Testis (tissue), 3 donors: ENCODE data around the gene RAB8A. TPM values are rescaled to one million over a fixed set of nuclear protein-coding genes. Genes with fewer than 3 reads are reported as not detected.

Source experiments
- DNase-seq: peaks from one replicate; pipeline ENCODE4 v3.0.0-alpha.2; 2019
- H3K27ac ChIP-seq, 2 donors: fragments of 200-600 bp; sonication (generic); one replicate each; pipeline ENCODE4 v1.5.1; 2019
- H3K27me3 ChIP-seq: fragments of 200-600 bp; sonication (generic); one replicate; pipeline ENCODE4 v1.5.1; 2019
- H3K36me3 ChIP-seq: fragments of 200-600 bp; sonication (generic); one replicate; pipeline ENCODE4 v1.5.1; 2017; ENCODE audit warnings: low read depth; ENCODE audit errors: missing control alignments
- H3K4me1 ChIP-seq: fragments of 200-600 bp; sonication (generic); one replicate; pipeline ENCODE4 v1.5.1; 2019
- H3K4me3 ChIP-seq, 2 donors: fragments of 200-600 bp; sonication (generic); one replicate each; pipeline ENCODE4 v1.5.1; 2017 to 2019
- H3K9me3 ChIP-seq: fragments of 200-600 bp; sonication (generic); one replicate; pipeline ENCODE4 v1.5.1; 2017
- CTCF ChIP-seq, 3 experiments: fragments of 450-650 bp in 2 of 3; fragments of 200-600 bp in 1 of 3; sonication (generic) in 1 of 3; IDR thresholded peaks; one replicate each; pipeline ENCODE4 v1.5.1; 2016 to 2019; ENCODE audit warnings: antibody characterized with exemption in 3 of 3, mild to moderate bottlenecking in 2 of 3, moderate library complexity in 1 of 3
- POLR2A ChIP-seq: fragments of 450-650 bp; IDR thresholded peaks from one replicate; pipeline ENCODE4 v1.6.1; 2017; ENCODE audit warnings: antibody characterized with exemption, mild to moderate bottlenecking, moderate library complexity
- WGBS, 2 donors: methylation state at CpG; one replicate each; pipeline ENCODE4 v1.1.5; 2018; 5-methylcytosine and 5-hydroxymethylcytosine counted together
- intact Hi-C: fragments of 100-400 bp; cut with DNase I; formaldehyde crosslinking; loops from one replicate; pipeline ENCODE4 v1.15.1; 2023; ENCODE audit warnings: low total_unique reads
- polyA plus RNA-seq: library from polyadenylated mRNA; stranded (reverse); fragments of 350-450 nt; fragmentation: Illumina TruSeq; extraction: RNeasy Lipid Tissue Mini Kit (QIAGEN cat#74804); gene quantifications from one replicate; pipeline ENCODE4 v1.2.3, GENCODE V29; 2014; ENCODE audit warnings: low read depth, low replicate concordance; ENCODE audit not compliant: insufficient read depth
- total RNA-seq, 2 donors: library from RNA; depleted of rRNA; stranded (reverse); fragments of >200 nt; gene quantifications; one replicate each; pipeline ENCODE4 v1.2.3, GENCODE V29; 2016

The RAB8A gene
- total and polyA plus RNA-seq, 3 donors from 2014 or later: 45.9 to 69.0 (median 63.3) TPM

- Histone ChIP-seq H3K27ac (peak overlapping the region; percentile 76 to 87), H3K27me3 (no peaks in the 10 kb centered on the region), H3K4me1 (peaks cover 29% of the 10 kb centered on the region), H3K36me3 (no peaks in the 10 kb centered on the region), H3K9me3 (no peaks in the 10 kb centered on the region), H3K4me3 (peak overlapping the region in 1 of 2 donors; percentile 58)
- TF ChIP-seq CTCF (IDR thresholded peaks at IDR 0.05): peak; percentile 6 to 28 (median 28)
- no peak for TF ChIP-seq POLR2A
- 35 to 48% methylated on average over 6 of the region's 6 CpGs for WGBS, 2 donors
- peak; percentile 74 for DNase-seq
- intact Hi-C loops: loop anchor here (10.0 kb wide), 1 partner anchor 48 kb away; the partner anchor contains the start of gene RAB8A
These were observed 45.0 kb upstream of the RAB8A start for GRCh38 chr19:16066611-16067104.

GRCh38 chr19:16067205-16067938, 44.3 kb upstream of the RAB8A start:
- Histone ChIP-seq H3K9me3 (no peaks in the 10 kb centered on the region), H3K27ac (peak overlapping the region; percentile 76 to 87), H3K27me3 (no peaks in the 10 kb centered on the region), H3K36me3 (no peaks in the 10 kb centered on the region), H3K4me1 (peaks cover 36% of the 10 kb centered on the region), H3K4me3 (peak overlapping the region; percentile 46 to 58)
- 36 to 38% methylated on average over 34 to 40 of the region's 40 CpGs for WGBS, 2 donors
- DNase-seq: peak; percentile 85
- intact Hi-C loops: loop anchor here (10.0 kb wide), 1 partner anchor 47 kb away; the partner anchor contains the start of gene RAB8A
- TF ChIP-seq POLR2A: no peak
- TF ChIP-seq CTCF (IDR thresholded peaks at IDR 0.05): no peak

GRCh38 chr19:16068696-16069259, 42.9 kb upstream of the RAB8A start:
- Histone ChIP-seq H3K4me3 (no peak overlapping the region), H3K9me3 (no peaks in the 10 kb centered on the region), H3K27me3 (no peaks in the 10 kb centered on the region), H3K36me3 (no peaks in the 10 kb centered on the region), H3K4me1 (peaks cover 36% of the 10 kb centered on the region), H3K27ac (peak overlapping the region; percentile 76 to 100)
- intact Hi-C loops: loop anchor here (10.0 kb wide), 1 partner anchor 46 kb away; the partner anchor contains the start of gene RAB8A
- 77 to 84% methylated on average over 10 of the region's 10 CpGs for WGBS, 2 donors
- no peak for DNase-seq
- TF ChIP-seq POLR2A (no peak), CTCF (IDR thresholded peaks at IDR 0.05) (no peak)

GRCh38 chr19:16069813-16070365, 41.8 kb upstream of the RAB8A start:
- no peak overlapping the region for H3K4me3 ChIP-seq
- TF ChIP-seq CTCF (IDR thresholded peaks at IDR 0.05) (no peak), POLR2A (no peak)
- intact Hi-C loops: loop anchor here (10.0 kb wide), 1 partner anchor 45 kb away; the partner anchor contains the start of gene RAB8A
- no peaks in the 10 kb centered on the region for H3K36me3 ChIP-seq
- H3K9me3 ChIP-seq: no peaks in the 10 kb centered on the region
- peak overlapping the region; percentile 74 to 100 for H3K27ac ChIP-seq
- WGBS, 2 donors: 65 to 71% methylated on average over 10 of the region's 10 CpGs
- H3K27me3 ChIP-seq: no peaks in the 10 kb centered on the region
- H3K4me1 ChIP-seq: peaks cover 36% of the 10 kb centered on the region
- DNase-seq: no peak
